Ishikawa (cell line): ENCODE results near the gene LAMA1.

Source experiments
- CEBPB ChIP-seq: IDR thresholded peaks from 2 replicates; pipeline ENCODE4 v1.6.1; 2012
- CREB1 ChIP-seq: IDR thresholded peaks from 2 replicates; pipeline ENCODE4 v1.6.1; 2012; ENCODE audit warnings: low read depth
- EGR1 ChIP-seq: IDR thresholded peaks from 2 replicates; pipeline ENCODE4 v1.6.1; 2012
- EP300 ChIP-seq: IDR thresholded peaks from 2 replicates; pipeline ENCODE4 v1.6.1; 2012; ENCODE audit warnings: borderline replicate concordance
- FOXM1 ChIP-seq: IDR thresholded peaks from 2 replicates; pipeline ENCODE4 v1.6.1; 2012; ENCODE audit warnings: low read depth, borderline replicate concordance
- MAX ChIP-seq: IDR thresholded peaks from 2 replicates; pipeline ENCODE4 v1.6.1; 2012
- NFIC ChIP-seq: IDR thresholded peaks from 2 replicates; pipeline ENCODE4 v1.6.1; 2012
- RAD21 ChIP-seq: IDR thresholded peaks from 2 replicates; pipeline ENCODE4 v1.6.1; 2012; ENCODE audit warnings: low read depth
- REST ChIP-seq: IDR thresholded peaks from 2 replicates; pipeline ENCODE4 v1.6.1; 2012; ENCODE audit warnings: low read depth, mild to moderate bottlenecking
- TAF1 ChIP-seq: IDR thresholded peaks from 2 replicates; pipeline ENCODE4 v1.6.1; 2012; ENCODE audit warnings: low read depth, mild to moderate bottlenecking
- TCF12 ChIP-seq: IDR thresholded peaks from 2 replicates; pipeline ENCODE4 v1.6.1; 2012; ENCODE audit warnings: low read depth
- TEAD4 ChIP-seq: IDR thresholded peaks from 2 replicates; pipeline ENCODE4 v1.6.1; 2012
- USF1 ChIP-seq: IDR thresholded peaks from 2 replicates; pipeline ENCODE4 v1.6.1; 2012
- YY1 ChIP-seq: IDR thresholded peaks from 2 replicates; pipeline ENCODE4 v1.6.1; 2012; ENCODE audit warnings: low read depth
- ZBTB7A ChIP-seq: IDR thresholded peaks from 2 replicates; pipeline ENCODE4 v1.6.1; 2012; ENCODE audit warnings: low read depth

The LAMA1 gene

GRCh38 chr18:6956999-6957398 lies 160.6 kb downstream of the LAMA1 start:
- TF ChIP-seq REST = no peak
- no peak for TF ChIP-seq ZBTB7A
- TF ChIP-seq TCF12 = no peak
- TF ChIP-seq MAX = no peak
- TF ChIP-seq TEAD4 = no peak
- TF ChIP-seq RAD21 = no peak
- no peak for TF ChIP-seq YY1
- no peak for TF ChIP-seq CEBPB
- TF ChIP-seq NFIC = no peak
- TF ChIP-seq EP300 = no peak
- TF ChIP-seq EGR1 = no peak

GRCh38 chr18:6956495-6956894 lies 161.1 kb downstream of the LAMA1 start:
- TF ChIP-seq YY1 = no peak
- no peak for TF ChIP-seq TAF1
- TF ChIP-seq NFIC = no peak
- TF ChIP-seq TEAD4 = no peak
- no peak for TF ChIP-seq TCF12
- no peak for TF ChIP-seq EP300
- no peak for TF ChIP-seq EGR1
- TF ChIP-seq MAX = no peak
- no peak for TF ChIP-seq USF1

GRCh38 chr18:6955304-6955703 lies 162.3 kb downstream of the LAMA1 start:
- TF ChIP-seq RAD21 (no peak), EGR1 (no peak), NFIC (no peak), ZBTB7A (no peak), CEBPB (no peak), YY1 (no peak), EP300 (no peak), REST (no peak), MAX (no peak), TCF12 (no peak), USF1 (no peak), FOXM1 (no peak), TEAD4 (no peak), CREB1 (no peak), TAF1 (no peak)

- no peak for TF ChIP-seq TAF1
- no peak for TF ChIP-seq TCF12
- TF ChIP-seq USF1 = no peak
- TF ChIP-seq EGR1 = no peak
- TF ChIP-seq NFIC = no peak
- TF ChIP-seq FOXM1 = no peak
These were observed 163.1 kb downstream of the LAMA1 start for GRCh38 chr18:6954501-6954900.

- TF ChIP-seq CEBPB (no peak), FOXM1 (no peak), EP300 (no peak), REST (no peak), NFIC (no peak), TAF1 (no peak), MAX (no peak), TCF12 (no peak), CREB1 (no peak), EGR1 (no peak)
These were observed 166.1 kb downstream of the LAMA1 start for GRCh38 chr18:6951336-6952090.
